Suppressor macrophage treated with lipopolysaccharide for 4 hours (primary cell): Measurements from ENCODE around the gene CYSRT1.

Experiments
- DNase-seq: peaks from one replicate; pipeline ENCODE4 v3.0.0-alpha.2; 2020

Gene CYSRT1

DNA sequence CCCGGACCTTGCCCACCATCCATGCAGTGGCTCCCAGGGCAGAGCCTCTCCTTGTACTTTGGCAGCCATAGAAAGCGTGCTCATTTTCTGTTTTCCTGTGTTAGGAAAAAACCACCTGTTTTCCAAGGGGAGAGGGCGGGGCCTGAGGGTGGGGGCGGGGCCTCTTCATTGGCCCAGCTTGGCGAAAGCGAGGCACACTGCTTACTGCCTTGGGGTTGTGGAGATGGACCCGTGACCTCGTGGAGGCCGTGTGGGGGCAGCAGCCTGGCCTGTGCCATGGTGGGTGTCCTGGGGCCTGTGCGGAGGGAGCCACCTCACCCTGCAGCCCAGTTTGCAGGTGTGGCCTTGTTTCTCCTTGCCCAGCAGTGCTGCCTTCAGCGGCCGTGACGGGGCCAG, 48.1 kb downstream of the CYSRT1 start:
- no peak for DNase-seq

DNA sequence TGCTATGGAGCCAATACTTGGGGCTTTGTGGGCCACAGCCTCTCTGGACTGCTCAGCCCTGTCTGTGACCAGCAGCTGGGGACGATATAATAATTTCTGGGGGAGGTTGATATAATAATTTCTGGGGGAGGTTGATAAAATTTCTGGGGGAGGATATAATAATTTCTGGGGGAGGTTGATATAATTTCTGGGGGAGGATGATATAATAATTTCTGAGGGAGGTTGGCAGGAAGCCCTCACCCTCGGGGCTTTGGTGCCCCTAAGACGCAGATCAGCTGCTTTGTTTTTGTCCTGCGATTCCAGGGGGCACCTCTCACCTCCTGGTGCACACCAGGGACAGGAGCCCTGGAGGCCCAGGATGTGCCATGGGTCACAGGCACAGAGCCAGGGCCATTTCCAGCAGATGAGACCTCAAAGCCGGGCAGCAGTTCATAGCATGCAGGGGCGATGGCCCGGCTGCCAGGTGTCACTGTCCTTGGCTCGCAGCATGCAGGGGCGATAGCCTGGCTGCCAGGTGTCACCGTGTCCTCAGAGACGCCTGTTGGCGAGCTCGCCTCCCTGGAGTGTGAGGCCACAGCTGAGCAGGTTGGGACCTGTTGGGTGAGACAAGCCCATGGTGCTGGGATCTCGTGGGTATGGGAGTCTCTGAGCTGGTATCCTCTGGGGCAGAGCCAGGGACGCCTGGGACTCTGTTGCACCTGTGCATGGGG, 48.8 kb downstream of the CYSRT1 start:
- no peak for DNase-seq

DNA sequence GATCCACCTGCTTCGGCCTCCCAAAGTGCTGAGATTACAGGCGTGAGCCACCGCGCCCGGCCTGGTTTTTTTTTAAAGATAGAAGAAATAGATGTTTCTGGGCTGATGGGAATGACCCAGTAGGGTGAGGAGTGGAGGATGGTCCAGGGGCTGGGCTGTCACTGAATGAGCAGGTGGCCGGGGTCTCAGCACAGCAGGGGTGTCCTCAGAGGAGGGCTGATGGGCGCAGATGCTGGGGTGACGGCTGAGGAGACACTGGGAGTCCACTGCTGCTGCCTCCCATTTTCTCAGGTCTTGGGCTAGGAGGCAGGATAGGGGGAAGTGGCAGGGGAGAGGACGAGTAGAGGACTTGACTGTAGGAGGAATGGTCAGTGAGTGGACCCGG, 50.2 kb downstream of the CYSRT1 start:
- DNase-seq: no peak
